ENCODE data around the gene PVALB.

PVALB gene

GRCh38 chr22:36831717-36832116, 14.9 kb upstream of the PVALB start:
- H3K4me3 ChIP-seq (ENCODE audit: low read depth, low read length), result no peak overlapping the region
- peaks cover 2% of the 10 kb centered on the region for H3K9me3 ChIP-seq (ENCODE audit: severe bottlenecking)
- no peak for DNase-seq
- peaks cover 20% of the 10 kb centered on the region for H3K27me3 ChIP-seq (ENCODE audit: insufficient read depth, low read depth, severe bottlenecking)
- no peak overlapping the region for H3K27ac ChIP-seq
- H3K36me3 ChIP-seq, result no peaks in the 10 kb centered on the region
- TF ChIP-seq, protein P1, sequence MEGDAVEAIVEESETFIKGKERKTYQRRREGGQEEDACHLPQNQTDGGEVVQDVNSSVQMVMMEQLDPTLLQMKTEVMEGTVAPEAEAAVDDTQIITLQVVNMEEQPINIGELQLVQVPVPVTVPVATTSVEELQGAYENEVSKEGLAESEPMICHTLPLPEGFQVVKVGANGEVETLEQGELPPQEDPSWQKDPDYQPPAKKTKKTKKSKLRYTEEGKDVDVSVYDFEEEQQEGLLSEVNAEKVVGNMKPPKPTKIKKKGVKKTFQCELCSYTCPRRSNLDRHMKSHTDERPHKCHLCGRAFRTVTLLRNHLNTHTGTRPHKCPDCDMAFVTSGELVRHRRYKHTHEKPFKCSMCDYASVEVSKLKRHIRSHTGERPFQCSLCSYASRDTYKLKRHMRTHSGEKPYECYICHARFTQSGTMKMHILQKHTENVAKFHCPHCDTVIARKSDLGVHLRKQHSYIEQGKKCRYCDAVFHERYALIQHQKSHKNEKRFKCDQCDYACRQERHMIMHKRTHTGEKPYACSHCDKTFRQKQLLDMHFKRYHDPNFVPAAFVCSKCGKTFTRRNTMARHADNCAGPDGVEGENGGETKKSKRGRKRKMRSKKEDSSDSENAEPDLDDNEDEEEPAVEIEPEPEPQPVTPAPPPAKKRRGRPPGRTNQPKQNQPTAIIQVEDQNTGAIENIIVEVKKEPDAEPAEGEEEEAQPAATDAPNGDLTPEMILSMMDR (IDR thresholded peaks at IDR 0.05; ENCODE audit: low read depth, low read length), result no peak

DNA sequence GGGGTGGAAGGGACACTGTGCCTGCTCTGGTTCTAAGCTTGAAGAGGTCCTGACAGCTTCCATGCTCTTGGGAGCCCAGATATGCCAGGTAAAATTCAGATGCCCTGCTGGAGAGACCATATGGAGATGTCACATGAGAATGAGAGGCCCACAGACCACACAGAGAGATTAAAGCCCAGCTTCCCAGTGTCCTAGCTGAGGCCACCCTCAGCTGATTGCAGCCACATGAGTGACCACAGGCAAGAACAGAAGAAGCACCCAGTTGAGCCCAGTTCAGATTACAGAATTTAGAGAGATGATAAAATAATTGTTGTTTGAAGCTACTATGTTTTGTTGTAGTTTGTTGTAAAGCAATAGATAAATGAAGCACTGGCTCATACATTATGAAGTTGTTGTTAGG, 14.4 kb upstream of the PVALB start:
- Histone ChIP-seq H3K9me3 (ENCODE audit: severe bottlenecking) (peaks cover 2% of the 10 kb centered on the region), H3K27ac (no peak overlapping the region), H3K36me3 (no peaks in the 10 kb centered on the region), H3K4me3 (ENCODE audit: low read depth, low read length) (no peak overlapping the region), H3K27me3 (ENCODE audit: insufficient read depth, low read depth, severe bottlenecking) (peaks cover 20% of the 10 kb centered on the region)
- DNase-seq, result no peak
- TF ChIP-seq, protein P1 (IDR thresholded peaks at IDR 0.05; ENCODE audit: low read depth, low read length), result no peak

- Histone ChIP-seq H3K27ac (no peak overlapping the region), H3K9me3 (ENCODE audit: severe bottlenecking) (peaks cover 2% of the 10 kb centered on the region), H3K36me3 (no peaks in the 10 kb centered on the region), H3K27me3 (ENCODE audit: insufficient read depth, low read depth, severe bottlenecking) (peaks cover 16% of the 10 kb centered on the region), H3K4me3 (ENCODE audit: low read depth, low read length) (no peak overlapping the region)
- TF ChIP-seq, protein P1 (IDR thresholded peaks at IDR 0.05; ENCODE audit: low read depth, low read length), result no peak
- DNase-seq, result no peak
Measured at GRCh38 chr22:36830601-36831000, 13.8 kb upstream of the PVALB start.

DNA sequence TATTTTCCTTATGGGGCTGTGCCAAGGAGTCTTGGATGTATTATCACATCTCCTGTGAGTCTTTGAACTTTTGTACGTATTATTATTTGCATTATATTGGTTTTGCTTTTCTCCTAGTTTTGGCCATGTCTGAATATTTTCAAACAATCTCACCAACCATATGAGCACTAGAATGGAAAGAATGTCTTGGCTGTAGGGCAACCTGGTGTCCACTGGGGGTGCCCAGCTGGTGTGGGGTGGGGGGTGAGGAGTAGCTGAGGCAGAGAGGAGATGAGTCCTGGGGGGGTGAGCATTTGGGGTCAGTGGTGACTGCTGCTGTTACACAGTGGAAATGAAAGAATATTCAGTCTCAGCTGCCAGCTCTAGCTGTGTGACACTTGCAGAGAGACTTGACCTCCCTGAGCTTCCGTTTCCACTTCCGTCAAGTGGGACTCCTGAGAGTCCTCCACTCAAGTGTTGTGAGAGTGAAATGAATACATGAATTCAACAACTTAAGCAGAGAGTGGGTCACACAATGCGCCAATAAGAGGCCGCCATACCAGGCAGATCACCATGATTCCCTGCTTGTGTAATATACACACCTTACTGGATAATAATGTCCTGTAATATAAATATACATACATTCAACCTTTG, 12.7 kb upstream of the PVALB start:
- no peak overlapping the region for H3K27ac ChIP-seq
- H3K36me3 ChIP-seq, result no peaks in the 10 kb centered on the region
- peaks cover 2% of the 10 kb centered on the region for H3K9me3 ChIP-seq (ENCODE audit: severe bottlenecking)
- no peak for DNase-seq
- no peak overlapping the region for H3K4me3 ChIP-seq (ENCODE audit: low read depth, low read length)
- TF ChIP-seq, protein P1 (IDR thresholded peaks at IDR 0.05; ENCODE audit: low read depth, low read length), result no peak
- peaks cover 12% of the 10 kb centered on the region for H3K27me3 ChIP-seq (ENCODE audit: insufficient read depth, low read depth, severe bottlenecking)

GRCh38 chr22:36828815-36829214, 12.0 kb upstream of the PVALB start:
- Histone ChIP-seq H3K27me3 (ENCODE audit: insufficient read depth, low read depth, severe bottlenecking) (peaks cover 8% of the 10 kb centered on the region), H3K9me3 (ENCODE audit: severe bottlenecking) (peaks cover 2% of the 10 kb centered on the region), H3K27ac (no peak overlapping the region), H3K4me3 (ENCODE audit: low read depth, low read length) (no peak overlapping the region), H3K36me3 (no peaks in the 10 kb centered on the region)
- no peak for DNase-seq
- TF ChIP-seq, protein P1 (IDR thresholded peaks at IDR 0.05; ENCODE audit: low read depth, low read length), result no peak

DNA sequence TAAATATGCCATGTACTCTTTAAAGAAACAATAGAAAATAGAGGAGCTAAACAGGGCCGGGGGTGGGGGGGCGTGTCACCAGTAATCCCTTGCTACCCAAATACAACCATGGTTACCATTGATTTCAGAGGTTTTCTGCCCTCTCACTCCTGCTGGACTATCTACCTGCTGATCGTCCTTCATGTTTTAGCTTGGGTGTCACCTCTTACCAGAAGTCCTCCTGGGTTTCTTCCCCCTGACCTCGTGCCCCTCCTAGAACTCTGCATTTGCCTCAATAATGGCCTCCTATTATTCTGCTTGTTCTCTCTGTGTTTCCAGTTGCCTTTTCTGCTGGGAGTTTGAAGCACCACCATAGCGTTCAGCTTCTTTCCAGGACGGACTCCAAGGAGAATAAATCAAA, 9.4 kb upstream of the PVALB start:
- Histone ChIP-seq H3K36me3 (no peaks in the 10 kb centered on the region), H3K27ac (no peak overlapping the region), H3K4me3 (ENCODE audit: low read depth, low read length) (no peak overlapping the region), H3K27me3 (ENCODE audit: insufficient read depth, low read depth, severe bottlenecking) (peaks cover 9% of the 10 kb centered on the region), H3K9me3 (ENCODE audit: severe bottlenecking) (no peaks in the 10 kb centered on the region)
- TF ChIP-seq, protein P1 (IDR thresholded peaks at IDR 0.05; ENCODE audit: low read depth, low read length), result no peak
- no peak for DNase-seq
